GM21619 (cell line): Measurements from ENCODE around the gene UCP3.

ENCODE experiments used
- ATAC-seq: cut with Tn5 transposase; IDR thresholded peaks from one replicate; pipeline ENCODE4 v1.9.1; 2021; ENCODE audit not compliant: unreplicated experiment

UCP3 gene

DNA sequence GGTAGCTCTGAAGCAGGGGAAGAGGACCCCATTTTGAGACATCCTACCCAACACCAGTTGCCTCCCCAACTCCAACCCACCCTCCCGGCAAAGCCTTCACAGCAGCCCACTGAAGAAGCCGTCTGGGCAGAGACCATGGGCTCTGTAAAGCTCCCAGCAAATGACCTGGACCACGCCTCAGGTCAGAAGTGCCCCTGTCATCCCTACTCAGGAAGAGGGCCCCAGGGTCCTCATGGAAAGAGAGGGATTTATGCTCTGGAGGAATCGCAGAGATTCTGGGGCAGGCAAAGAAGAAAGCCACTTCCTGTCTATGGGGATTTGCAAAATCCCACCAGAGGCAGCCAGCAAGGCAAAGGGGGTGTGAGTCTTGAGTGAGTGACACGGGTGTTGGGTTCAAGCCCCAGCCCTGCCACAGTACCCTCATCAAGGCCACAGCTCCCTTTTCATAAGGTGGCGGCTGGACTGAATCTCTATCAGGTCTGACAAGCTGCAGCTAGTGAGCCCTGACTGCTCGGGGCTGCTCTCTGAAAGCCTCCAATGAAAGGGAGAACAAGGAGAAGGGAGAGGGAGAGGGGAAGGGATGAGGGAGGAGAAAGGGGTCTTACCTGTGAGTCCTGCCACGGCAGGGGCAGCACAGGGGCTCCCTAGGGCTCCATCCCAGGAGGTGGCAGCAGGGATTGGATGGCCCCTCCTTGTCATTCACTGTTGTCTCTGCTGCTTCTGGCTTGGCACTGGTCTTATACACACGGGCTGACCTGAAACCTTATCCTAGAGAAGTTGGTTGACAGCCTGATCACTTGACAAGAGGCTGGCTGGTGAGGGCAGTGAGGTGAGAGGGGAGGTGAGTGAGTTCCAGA is at the start of gene UCP3:
UCP3 (minus strand) TSS at position 713 of the 857 bp plus-strand sequence. CDS start 2,043 bp downstream, outside the sequence.
- no peak for ATAC-seq

DNA sequence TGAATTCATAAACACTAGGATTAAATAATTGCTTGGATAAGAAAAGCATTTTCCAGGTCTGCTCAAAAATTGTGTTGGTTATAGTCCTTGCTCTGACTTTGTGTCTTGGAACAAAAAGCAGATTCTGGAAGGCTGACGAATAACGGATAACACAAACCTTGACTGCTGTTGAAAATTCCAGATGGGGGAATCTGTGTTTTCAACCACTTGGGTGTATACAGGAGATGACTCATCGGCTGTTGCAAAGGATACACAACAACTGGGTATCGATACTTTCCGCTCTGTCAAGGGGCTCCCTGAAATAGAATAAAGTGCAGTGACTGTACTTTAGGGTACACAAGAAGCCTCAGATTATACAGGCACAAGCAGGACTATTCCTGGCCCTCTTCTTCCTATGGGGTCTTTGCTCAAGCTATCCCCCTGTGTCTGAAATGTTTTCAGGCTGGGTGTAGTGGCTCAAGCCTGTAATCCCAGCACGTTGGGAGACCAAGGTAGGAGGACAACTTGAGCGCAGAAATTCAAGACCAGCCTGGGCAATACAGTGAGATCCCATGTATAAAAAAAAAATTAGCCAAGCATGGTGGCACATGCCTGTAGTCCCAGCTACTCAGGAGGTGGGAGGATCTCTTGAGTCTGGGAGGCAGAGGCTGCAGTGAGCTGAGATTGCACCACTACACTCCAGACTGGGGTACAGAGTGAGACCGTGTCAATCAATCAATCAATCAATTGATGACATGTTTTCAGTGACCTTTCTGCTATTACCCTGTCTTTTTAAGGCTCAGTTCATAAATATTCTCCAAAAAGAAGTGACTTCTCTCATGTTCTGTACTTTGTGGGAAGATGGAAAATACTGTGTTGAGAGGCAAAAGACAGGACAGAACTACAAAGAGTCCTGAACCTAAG is 48.6 kb upstream of the UCP3 start:
- ATAC-seq, result no peak

- no peak for ATAC-seq
Observed at GRCh38 chr11:74055938-74056337, 47.1 kb upstream of the UCP3 start.

DNA sequence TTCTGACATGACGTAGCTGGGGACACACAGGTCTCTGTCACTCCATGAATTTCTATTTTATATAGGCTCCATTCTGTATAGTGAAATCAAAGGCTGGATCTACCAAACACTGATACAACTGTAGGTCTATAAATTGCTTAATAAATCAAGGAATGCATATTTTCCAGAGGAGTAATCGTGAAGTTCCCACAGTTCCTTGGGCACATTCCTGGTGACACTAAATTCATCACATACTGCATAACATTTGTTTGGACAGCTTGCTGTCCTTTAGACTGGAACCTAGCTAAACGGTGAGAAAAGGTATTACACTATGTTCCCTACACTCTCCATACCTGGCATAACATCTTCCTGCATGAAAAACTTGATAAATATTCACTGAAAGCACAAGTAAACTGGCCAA is 41.6 kb upstream of the UCP3 start:
- no peak for ATAC-seq

- no peak for ATAC-seq
Observed at GRCh38 chr11:74048993-74049392, 40.1 kb upstream of the UCP3 start.

DNA sequence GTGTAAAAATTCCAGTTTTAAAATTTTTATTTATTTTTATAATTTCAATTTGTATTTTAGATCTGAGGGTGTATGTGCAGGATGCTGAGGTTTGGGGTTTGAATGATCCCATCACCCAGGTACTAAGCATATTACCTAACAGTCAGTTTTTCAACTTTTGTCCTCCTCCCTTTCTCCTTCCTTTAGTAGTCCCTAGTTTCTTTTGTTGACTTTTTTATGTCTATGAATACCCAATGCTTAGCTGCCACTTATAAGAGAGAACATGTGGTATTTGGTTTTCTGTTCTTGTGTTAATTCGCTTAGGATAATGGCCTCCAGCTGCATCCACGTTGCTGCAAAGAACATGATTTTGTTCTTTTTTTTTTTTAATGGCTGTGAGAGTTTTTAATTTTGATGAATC is 35.7 kb upstream of the UCP3 start:
- no peak for ATAC-seq

GRCh38 chr11:74043450-74043849 is 34.6 kb upstream of the UCP3 start:
- no peak for ATAC-seq

DNA sequence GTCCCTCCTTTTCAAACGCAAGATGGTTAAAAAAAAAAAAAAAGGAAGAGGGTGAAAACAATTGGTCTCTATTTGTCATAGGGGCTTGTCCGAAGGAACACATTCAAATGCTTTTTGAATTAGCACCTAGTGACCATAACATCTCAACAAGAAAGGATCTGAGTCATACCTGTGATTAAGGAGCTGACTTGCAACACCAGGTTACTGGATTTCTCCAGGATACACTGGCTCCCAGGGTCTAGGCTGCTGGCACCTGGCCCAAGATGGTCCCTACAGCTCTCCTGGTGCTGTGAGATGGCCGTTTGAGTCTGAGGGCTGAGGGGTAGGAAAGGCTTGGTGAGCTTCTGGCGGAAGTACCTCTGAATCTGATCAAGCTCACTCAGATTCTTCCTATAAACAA is 28.4 kb upstream of the UCP3 start:
- no peak for ATAC-seq

DNA sequence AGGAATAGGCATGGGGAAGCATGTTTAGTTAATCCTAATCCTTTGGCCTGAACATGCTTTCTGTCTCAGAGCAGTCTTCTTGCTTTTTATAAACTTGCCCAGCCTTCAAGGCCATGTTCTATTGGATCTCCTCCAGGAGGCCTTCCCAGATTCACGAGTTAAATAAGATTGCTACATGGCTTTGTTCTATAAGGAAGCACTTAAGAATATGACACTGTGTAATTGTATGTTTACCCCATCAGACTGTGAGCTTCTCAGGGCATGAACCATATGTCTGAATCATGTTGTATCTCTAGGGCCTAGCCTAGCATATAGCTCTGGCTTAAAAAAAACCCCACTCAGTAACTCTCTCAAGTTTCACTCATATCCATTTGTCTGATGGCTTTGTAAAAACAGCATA is 26.4 kb upstream of the UCP3 start:
- no peak for ATAC-seq

DNA sequence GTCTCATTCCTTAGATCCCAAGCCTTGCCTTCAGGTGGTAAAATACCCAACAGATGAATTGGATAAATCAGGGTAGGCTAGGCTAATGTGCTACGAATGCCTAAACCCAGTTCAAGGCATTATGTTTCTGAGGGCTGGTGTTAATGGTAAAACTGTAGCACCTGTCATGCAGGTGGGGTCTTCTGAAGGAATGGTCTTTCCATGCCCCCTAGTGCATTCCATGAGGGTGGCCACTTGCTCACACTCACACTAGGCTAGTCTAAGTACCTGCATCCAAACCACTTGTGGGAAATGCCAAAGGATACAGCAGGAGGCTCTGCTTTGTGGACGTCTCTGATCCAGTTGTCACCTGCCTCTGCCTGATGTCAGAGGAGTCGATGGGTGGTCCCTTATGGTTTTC is 24.2 kb upstream of the UCP3 start:
- ATAC-seq, result no peak

GRCh38 chr11:74030723-74031676 is 22.1 kb upstream of the UCP3 start:
- ATAC-seq, result no peak

- no peak for ATAC-seq
Observed at GRCh38 chr11:74025467-74026166, 16.7 kb upstream of the UCP3 start.

DNA sequence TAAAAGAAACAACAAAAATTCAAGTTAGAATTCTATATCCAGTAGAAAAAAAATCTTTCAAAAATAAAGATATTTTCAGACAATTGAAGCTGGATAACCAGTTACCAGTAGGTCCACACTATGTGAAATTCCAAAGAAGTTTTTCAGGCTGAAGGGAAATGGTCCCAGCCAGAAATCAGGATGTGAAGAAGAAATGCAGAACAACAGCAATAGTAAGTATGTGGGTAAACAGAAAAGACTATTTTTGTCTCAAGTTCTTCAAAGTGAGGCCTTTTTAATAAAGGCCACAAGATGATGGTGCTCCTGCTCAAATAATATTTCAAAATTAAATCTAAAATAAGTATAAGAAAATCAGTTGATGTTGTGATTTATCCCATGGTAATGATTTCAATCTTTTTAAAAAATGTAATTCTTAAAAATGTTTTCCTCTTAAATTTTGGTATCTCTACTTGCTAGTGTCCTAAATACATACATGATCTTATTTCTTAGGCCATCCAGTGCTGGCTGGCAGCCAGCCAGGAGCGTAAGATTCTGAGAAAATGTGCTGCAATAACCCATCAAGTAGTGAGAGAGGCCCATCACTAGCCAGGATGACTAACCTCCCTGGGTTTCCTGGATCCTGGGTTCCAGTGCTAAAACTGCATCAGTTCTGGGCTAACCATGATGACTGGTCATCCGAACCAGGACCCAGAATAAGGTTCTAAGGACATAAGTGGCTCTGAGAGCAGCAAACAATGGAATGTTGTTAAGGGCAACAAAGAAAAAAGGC is 15.6 kb upstream of the UCP3 start:
- ATAC-seq, result no peak

- ATAC-seq, result no peak
Observed at GRCh38 chr11:74023276-74023675, 14.4 kb upstream of the UCP3 start.

DNA sequence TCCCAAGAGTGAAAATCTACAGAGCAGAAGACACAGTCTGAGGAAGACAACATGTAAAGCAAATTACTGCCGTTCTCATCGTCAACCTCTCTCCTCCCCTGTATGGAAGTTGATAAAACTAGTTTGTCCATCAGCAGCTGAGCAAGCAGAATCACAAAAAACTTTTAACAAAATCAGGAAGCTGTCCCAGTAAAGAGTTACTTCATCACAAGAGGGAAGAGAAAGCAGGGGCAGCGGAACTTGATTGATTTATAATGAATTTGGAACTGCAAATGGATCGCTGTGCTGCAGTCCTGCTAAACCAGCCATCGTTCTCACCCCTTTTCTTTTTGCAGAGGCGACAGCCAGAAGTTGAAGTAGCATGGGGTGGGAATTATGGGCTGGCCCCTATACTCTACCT is 13.7 kb upstream of the UCP3 start:
- ATAC-seq, result no peak

DNA sequence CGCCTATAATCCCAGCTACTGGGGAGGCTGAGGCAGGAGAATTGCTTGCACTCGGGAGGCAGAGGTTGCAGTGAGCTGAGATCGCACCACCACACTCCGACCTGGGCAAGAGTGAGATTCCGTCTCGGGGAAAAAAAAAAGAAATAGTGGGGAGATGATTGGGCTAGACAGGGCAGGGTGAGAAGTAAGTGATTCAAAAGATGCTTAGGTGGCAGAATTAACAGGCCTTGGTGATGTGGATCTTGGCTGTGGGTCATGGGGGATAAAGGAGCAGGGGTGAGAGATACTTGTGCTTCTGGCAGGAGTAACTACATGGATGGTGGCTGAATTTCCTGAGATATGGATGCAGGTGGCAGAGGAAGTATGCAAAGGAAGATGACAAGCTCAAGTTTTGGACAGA is 13.1 kb upstream of the UCP3 start:
- ATAC-seq, result no peak

DNA sequence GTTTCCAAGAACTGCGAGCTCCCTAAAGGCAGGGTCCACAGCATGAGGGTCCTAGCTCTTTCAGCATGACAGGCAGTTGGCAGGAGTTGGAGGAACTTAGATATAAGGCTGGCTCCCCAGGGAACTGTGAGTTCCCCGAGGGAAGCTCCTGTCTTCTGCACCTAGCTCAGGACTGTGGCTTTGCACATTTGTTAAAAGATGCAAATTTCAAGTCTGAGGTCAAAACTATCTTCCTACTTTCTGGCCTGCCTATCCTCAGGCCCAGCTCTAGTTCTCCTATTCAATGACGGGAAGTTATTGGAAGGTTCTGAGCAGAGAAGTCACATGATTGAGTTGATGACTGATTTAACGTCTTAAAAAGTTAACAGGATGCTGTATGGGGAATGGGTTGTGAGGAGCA is 11.7 kb upstream of the UCP3 start:
- peak; percentile 82 for ATAC-seq

DNA sequence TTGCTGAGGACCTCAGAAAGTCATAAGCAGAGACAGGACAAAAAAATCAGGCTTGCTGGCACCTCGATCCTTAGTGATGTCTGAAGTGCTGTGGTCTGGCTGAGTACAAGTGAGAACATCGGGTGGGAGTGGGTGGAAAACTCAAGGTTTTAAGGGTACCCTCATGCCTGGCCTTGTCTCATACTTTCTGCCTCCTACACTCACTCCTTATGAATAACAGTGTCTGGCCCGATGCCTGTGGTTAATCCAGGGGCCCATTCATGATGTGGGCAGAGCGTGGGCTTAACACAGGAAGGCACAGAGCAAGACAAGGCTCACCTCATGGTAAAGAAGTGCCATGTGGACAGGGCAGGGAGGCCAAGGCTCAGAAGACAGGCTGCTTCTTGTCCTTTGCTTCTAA is 11.0 kb upstream of the UCP3 start:
- no peak for ATAC-seq

- no peak for ATAC-seq
Observed at GRCh38 chr11:74019104-74019738, 10.3 kb upstream of the UCP3 start.
